Hindlimb muscle (tissue), 1 donor: ENCODE results near the gene PRSS53. TPM values are rescaled to one million over a fixed set of nuclear protein-coding genes. Genes with fewer than 3 reads are reported as not detected.
"Not testable (repeated sequence)": the region's sequence is repeated elsewhere in the genome, so short reads cannot be mapped to it uniquely, and the experiment has no call there.

Source experiments
- DNase-seq: peaks from one replicate; pipeline ENCODE4 v3.0.0-alpha.2; 2013
- polyA plus RNA-seq: library from polyadenylated mRNA; unstranded; fragments of 120-200 nt; gene quantifications from one replicate; pipeline ENCODE4 v1.2.1, GENCODE V29; 2013; ENCODE audit not compliant: insufficient read length

Gene PRSS53
- polyA plus RNA-seq: 5.8 TPM

GRCh38 chr16:31088459-31089183 lies at the start of gene PRSS53:
PRSS53 (minus strand) TSS chr16:31088943; CDS start chr16:31088809, 134 bp downstream.
- no peak for DNase-seq

GRCh38 chr16:31136822-31137499 lies 48.2 kb upstream of the PRSS53 start:
- not testable (repeated sequence) for DNase-seq

- no peak for DNase-seq
These were observed 47.5 kb upstream of the PRSS53 start for GRCh38 chr16:31136287-31136662.

- no peak for DNase-seq
These were observed 47.0 kb upstream of the PRSS53 start, which contains the start of gene PRSS8 for GRCh38 chr16:31135535-31136286. PRSS8 (minus strand) TSS chr16:31135727; CDS start chr16:31135498, 229 bp downstream.

- DNase-seq: no peak
These were observed 46.1 kb upstream of the PRSS53 start for GRCh38 chr16:31134625-31135534.

- no peak for DNase-seq
These were observed 45.4 kb upstream of the PRSS53 start for GRCh38 chr16:31134091-31134571.

GRCh38 chr16:31133046-31133501 lies 44.3 kb upstream of the PRSS53 start:
- no peak for DNase-seq

- DNase-seq: no peak
These were observed 43.7 kb upstream of the PRSS53 start for GRCh38 chr16:31132303-31132979.

- DNase-seq: no peak
These were observed 43.1 kb upstream of the PRSS53 start for GRCh38 chr16:31131841-31132271.

- no peak for DNase-seq
These were observed 42.7 kb upstream of the PRSS53 start for GRCh38 chr16:31131416-31131815.

GRCh38 chr16:31130899-31131298 lies 42.2 kb upstream of the PRSS53 start:
- no peak for DNase-seq

GRCh38 chr16:31130336-31130891 lies 41.7 kb upstream of the PRSS53 start:
- no peak for DNase-seq

- no peak for DNase-seq
These were observed 41.0 kb upstream of the PRSS53 start for GRCh38 chr16:31129568-31130335.

GRCh38 chr16:31128711-31129567 lies 40.2 kb upstream of the PRSS53 start:
- DNase-seq: no peak

- DNase-seq: no peak
These were observed 38.4 kb upstream of the PRSS53 start for GRCh38 chr16:31127182-31127581.

- DNase-seq: no peak
These were observed 37.1 kb upstream of the PRSS53 start for GRCh38 chr16:31125844-31126243.

GRCh38 chr16:31120129-31120528 lies 31.4 kb upstream of the PRSS53 start:
- no peak for DNase-seq

GRCh38 chr16:31118223-31119155 lies 29.7 kb upstream of the PRSS53 start:
- no peak for DNase-seq
